GM18870 (cell line): ENCODE data around the gene CEP85.
A peak's percentile ranks its signal among the peaks of the same experiment; 100 is the strongest.

ENCODE experiments used
- ATAC-seq: cut with Tn5 transposase; IDR thresholded peaks from one replicate; pipeline ENCODE4 v1.9.1; 2021; ENCODE audit warnings: moderate library complexity; ENCODE audit not compliant: unreplicated experiment

CEP85 gene

DNA sequence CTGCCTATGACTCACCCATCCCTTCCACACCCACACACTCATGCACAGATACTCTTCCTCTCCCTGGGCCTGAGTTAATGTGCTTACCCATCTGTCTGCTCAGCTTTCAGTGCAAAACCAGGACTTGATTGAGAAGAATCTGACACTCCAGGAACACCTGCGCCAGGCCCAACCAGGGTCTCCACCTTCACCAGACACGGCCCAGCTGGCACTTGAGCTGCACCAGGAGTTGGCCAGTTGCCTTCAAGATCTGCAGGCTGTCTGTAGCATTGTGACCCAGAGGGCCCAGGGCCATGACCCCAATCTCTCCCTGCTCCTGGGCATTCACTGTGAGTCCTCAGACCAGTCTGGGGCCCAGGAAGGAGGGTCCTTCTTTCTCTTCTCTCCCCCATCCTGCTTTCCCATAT lies 42.4 kb downstream of the CEP85 start:
- no peak for ATAC-seq

DNA sequence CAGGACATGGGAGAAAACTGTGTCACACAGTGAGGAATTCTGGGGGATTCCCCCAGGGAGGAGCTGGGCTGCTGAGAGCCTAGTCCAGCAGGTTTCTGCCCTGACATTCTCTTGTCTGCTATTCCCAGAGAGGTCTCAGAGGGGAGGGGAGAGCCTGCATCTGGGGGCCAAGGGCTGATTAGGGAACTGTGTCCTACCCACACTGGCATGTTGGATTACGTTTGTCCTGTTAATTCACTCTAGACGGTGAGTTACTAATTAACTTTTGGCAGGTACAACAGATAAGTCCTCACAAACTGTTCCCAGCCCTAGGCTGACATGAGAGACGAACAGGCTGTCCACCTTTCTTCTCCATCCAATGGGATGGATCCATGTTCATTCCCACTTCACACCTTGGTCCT lies 43.3 kb downstream of the CEP85 start:
- no peak for ATAC-seq

DNA sequence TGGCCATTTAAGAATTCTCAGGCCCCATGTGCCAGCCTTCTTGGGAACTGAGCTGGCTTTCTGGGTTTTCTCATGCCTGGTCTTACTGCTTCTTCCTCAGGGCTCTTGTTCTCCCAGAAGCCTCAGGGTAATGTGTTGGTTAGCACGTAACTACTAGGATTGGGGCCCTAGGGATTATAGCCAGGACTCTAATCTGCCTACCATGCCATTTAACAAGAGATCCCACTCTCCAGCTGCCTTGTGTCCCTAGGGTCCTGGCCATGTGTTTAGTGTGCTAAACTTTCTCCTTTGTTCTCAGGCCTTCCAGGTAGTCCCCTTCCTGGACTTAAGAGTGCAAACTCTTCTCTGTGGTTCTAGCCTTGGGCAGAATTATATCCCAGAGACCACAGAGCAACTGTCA lies 43.7 kb downstream of the CEP85 start:
- ATAC-seq, result no peak

DNA sequence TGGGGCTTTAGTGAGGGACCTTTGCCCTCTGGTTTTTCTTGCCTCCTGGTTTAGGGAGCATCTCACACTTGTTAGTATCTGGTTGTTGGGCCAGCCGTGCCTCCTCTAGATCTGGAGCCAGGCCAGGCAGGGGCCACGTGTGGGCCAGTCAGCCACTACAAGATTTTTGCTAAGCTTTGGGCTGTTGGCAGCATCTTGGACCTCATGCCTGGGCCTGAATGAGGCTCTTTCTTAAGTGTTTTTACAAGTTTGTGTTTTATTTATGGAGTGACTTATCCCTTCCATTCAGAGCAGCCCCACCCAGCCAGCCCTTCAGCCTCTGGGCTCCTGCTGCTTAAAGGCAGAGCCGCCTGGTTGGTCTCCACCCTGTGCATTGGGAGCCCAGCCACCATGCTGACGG lies 44.3 kb downstream of the CEP85 start:
- no peak for ATAC-seq

- no peak for ATAC-seq
Measured at GRCh38 chr1:26278724-26279455, 44.9 kb downstream of the CEP85 start.

GRCh38 chr1:26279456-26280332 lies 45.7 kb downstream of the CEP85 start, which contains the start of gene SH3BGRL3:
Gene SH3BGRL3, plus strand, starts transcription at chr1:26280086. Its CDS starts 70 bp downstream, at chr1:26280156.
- no peak for ATAC-seq

DNA sequence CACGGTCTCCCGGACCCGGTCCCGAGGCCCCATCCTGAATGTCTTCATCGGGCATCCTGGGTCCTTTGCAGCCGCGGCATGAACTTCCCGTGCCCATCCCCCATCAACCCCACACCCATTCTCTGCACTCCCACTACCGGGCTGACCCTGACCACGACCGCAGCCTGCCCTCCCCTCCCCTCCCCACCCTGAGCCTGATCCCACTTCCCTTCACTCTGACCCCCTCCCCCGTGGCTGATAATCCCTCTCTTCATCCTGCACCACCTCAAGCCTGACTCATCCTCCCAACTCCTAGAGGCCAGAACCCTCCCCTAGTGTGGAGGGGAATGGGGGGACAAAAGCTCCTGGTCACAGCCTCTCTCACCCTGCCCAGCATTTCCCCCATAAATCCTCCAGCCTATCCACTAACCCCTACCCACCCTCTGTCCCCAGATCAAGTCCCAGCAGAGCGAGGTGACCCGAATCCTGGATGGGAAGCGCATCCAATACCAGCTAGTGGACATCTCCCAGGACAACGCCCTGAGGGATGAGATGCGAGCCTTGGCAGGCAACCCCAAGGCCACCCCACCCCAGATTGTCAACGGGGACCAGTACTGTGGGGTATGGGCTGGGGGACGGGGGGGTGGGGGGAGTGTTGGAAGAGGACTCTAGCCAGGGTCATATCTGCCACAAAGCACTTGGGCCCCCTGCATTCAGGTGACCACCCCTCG lies 46.5 kb downstream of the CEP85 start:
- ATAC-seq, result no peak

DNA sequence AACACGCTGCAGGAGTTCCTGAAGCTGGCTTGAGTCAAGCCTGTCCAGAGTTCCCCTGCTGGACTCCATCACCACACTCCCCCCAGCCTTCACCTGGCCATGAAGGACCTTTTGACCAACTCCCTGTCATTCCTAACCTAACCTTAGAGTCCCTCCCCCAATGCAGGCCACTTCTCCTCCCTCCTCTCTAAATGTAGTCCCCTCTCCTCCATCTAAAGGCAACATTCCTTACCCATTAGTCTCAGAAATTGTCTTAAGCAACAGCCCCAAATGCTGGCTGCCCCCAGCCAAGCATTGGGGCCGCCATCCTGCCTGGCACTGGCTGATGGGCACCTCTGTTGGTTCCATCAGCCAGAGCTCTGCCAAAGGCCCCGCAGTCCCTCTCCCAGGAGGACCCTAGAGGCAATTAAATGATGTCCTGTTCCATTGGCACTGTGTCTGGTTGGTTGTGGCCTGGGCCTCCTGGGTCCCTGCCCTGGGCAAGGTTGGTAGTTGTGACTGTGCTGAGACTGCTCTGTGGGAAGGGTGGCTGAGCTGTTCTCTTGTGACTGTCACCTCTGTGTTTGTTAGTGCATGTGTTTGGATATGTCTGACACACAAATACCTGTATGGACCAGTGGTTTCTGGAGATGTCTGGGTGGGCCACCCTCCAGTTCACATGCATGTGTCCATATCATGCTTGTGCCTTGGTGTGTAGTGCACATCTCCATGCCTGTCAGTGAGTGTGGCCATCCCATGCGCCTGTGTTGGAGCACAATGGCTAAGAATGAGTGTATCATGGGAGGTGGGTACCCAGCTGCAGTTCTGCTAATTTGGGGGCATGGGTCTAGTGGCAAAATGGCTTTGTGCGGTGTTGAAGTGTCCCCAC lies 47.3 kb downstream of the CEP85 start:
- ATAC-seq, result no peak

- no peak for ATAC-seq
Measured at GRCh38 chr1:26281971-26282370, 48.0 kb downstream of the CEP85 start.

GRCh38 chr1:26282401-26282918 lies 48.5 kb downstream of the CEP85 start:
- no peak for ATAC-seq

DNA sequence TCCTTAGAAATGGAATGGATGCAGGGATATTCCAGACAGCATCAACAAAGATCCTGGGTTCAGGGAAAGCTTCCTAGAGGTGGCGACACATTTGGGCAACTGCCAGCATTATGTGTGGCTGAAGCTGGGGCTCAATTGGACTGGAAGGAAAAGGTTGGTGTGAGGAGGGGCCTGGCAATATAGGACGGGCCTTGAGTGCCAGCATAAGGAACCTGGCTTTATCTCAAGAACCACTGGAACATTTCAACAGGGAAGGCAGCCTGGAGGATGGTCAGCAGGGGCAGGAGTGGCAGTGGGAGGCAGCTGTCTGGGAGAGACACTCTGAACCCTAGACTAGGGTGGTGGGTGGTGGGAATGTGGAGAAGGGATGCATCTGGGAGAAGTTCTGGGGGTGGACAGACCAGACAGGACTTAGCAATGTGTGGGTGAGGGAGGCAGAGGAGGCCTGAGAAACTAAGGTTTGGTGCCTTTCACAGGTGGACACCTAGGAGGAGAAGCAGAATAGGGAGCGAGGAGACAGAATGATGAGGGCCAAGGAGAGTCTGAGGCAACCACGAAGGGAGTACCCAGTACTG lies 49.4 kb downstream of the CEP85 start:
- ATAC-seq, result no peak

- no peak for ATAC-seq
Measured at GRCh38 chr1:26283871-26284596, 50.0 kb downstream of the CEP85 start.

DNA sequence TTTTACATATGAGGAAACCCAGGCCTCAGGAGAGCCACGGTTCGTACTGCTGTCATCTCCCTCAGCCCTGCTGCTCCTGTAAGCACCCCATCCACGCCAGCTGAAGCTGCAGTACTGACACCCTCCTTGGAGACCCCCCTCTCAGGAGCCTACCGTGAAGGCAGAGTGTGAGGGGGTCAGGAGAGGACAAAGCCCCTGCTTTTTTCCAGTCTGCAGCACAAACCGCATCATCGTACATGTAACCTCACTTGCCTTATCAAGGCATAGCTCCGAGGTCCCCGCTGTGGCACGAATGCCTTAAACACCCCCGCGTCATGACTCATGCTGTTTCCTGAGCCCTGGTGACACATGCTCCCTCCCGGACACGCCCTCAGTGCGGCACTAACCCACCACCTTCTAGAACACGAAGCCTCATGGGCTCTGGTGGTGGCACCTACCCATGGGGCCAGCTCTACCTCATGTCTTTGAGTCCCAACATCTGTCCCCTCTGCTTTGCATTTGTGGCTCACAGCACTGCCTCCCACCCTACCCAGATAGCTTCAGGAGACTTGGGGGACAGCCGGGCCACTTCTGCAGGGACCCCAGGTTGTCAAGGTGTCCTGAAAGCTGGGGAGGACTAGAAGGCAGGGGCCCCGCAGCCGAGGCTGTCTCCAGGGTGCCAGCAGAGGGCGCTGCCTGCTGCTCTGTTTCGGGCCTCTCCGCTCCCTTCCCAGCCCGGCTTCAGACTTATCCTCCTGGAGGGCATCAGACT lies 50.8 kb downstream of the CEP85 start:
- no peak for ATAC-seq

GRCh38 chr1:26285366-26286063 lies 51.5 kb downstream of the CEP85 start:
- ATAC-seq, result no peak

- no peak for ATAC-seq
Measured at GRCh38 chr1:26286064-26286416, 52.0 kb downstream of the CEP85 start.

- ATAC-seq, result peak; percentile 37
Measured at GRCh38 chr1:26287033-26287711, 53.2 kb downstream of the CEP85 start.

- ATAC-seq, result no peak
Measured at GRCh38 chr1:26287811-26288210, 53.8 kb downstream of the CEP85 start.
